ENCODE measurements around the gene RSPO4.

DNA sequence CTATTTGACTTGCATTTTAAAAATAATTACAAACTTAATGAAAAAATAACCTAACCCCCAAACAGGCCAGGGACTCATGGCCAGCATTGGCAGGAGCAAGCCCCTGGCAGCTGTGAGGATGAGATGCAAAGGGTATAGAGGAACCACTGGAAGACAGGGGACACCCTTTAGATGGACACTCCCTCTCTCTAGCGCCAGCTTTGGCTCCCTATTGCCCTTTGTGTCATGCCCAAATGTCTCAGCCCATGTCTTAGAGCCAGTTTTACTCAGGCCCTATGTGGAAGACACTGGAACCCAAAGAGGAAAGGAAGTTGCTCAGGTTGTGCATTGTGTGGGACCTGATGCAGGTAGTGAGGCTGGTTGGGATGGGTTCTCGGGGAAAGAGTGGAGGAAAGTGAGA, 34.9 kb upstream of the RSPO4 start:
- TF ChIP-seq, protein P1, sequence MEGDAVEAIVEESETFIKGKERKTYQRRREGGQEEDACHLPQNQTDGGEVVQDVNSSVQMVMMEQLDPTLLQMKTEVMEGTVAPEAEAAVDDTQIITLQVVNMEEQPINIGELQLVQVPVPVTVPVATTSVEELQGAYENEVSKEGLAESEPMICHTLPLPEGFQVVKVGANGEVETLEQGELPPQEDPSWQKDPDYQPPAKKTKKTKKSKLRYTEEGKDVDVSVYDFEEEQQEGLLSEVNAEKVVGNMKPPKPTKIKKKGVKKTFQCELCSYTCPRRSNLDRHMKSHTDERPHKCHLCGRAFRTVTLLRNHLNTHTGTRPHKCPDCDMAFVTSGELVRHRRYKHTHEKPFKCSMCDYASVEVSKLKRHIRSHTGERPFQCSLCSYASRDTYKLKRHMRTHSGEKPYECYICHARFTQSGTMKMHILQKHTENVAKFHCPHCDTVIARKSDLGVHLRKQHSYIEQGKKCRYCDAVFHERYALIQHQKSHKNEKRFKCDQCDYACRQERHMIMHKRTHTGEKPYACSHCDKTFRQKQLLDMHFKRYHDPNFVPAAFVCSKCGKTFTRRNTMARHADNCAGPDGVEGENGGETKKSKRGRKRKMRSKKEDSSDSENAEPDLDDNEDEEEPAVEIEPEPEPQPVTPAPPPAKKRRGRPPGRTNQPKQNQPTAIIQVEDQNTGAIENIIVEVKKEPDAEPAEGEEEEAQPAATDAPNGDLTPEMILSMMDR (IDR thresholded peaks at IDR 0.05) = no peak
- TF ChIP-seq POLR2A (IDR thresholded peaks at IDR 0.05) = no peak
